ENCODE data around the gene ANKRD17.

DNA sequence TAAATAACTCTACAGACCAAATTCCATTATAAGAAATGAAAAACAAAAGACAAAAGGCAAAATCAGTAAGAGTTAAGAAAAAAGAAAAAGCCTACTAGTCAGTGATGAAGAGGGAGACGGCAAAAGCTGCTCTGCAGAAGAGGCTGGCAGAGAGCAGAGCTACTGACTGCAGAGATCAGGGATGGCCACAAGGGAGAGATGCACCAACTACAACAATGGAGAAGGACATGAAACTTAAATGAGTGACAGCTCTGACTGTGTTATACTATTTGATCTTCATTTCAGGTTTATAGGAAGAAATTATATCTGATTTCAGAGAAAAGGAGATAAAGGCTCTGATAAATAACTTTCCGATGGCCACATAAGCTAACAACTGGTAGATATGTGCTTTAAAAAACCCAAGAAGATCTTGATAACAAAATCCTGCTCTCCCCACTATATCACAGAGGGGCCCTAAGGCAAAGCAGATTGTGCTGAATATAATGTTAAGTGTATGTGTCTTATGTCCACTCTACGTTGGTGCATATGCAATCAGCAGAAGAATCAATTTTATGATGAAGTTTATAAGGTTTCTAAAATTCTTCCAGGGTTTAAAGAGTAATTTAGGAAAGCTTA lies 130.7 kb downstream of the ANKRD17 start:
- TF ChIP-seq, protein P1, sequence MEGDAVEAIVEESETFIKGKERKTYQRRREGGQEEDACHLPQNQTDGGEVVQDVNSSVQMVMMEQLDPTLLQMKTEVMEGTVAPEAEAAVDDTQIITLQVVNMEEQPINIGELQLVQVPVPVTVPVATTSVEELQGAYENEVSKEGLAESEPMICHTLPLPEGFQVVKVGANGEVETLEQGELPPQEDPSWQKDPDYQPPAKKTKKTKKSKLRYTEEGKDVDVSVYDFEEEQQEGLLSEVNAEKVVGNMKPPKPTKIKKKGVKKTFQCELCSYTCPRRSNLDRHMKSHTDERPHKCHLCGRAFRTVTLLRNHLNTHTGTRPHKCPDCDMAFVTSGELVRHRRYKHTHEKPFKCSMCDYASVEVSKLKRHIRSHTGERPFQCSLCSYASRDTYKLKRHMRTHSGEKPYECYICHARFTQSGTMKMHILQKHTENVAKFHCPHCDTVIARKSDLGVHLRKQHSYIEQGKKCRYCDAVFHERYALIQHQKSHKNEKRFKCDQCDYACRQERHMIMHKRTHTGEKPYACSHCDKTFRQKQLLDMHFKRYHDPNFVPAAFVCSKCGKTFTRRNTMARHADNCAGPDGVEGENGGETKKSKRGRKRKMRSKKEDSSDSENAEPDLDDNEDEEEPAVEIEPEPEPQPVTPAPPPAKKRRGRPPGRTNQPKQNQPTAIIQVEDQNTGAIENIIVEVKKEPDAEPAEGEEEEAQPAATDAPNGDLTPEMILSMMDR (IDR thresholded peaks at IDR 0.05): no peak
- TF ChIP-seq POLR2A (IDR thresholded peaks at IDR 0.05): no peak
